GM19438 (cell line): Measurements from ENCODE around the gene SLC38A1.

Source experiments
- ATAC-seq: cut with Tn5 transposase; IDR thresholded peaks from one replicate; pipeline ENCODE4 v1.9.1; 2021; ENCODE audit warnings: low read depth; ENCODE audit not compliant: unreplicated experiment

Gene SLC38A1

DNA sequence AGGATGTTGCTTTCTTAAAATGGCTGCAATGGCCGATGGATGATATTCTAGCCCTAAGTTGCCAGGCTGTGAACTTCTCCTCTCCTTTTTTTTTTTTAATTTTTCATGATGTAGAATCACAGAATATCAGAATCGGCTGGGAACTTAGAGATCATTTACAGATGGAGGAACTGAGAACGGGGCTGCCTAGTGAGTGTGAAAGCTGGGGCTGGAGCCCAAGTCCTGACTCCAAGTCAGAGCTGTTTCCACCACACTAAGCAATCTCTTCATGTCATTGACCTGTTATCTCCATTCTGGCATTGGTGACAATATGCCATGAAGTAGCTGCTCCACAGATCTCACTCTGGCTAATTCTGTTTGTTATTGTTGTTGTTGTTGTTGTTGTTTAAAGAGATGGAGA, 121.7 kb downstream of the SLC38A1 start:
- no peak for ATAC-seq

DNA sequence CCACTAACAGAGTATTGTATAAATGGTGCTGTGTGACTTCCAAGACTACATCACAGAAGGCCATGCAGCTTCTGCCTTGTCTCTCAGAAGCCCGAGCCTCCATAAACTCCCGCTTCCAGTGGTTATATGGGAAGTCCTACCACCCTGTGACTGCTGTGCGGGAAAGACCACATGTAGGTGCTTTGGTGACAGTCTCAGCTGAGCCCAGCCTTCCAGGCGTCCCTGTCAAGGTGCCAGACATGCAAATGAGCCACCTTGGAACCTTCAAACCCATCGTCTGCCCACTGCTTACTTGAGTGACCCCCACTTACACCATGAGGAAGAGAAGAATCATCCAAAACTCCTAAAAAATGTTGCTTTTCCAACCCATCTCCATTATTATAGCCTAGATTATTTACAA, 123.0 kb downstream of the SLC38A1 start:
- no peak for ATAC-seq

DNA sequence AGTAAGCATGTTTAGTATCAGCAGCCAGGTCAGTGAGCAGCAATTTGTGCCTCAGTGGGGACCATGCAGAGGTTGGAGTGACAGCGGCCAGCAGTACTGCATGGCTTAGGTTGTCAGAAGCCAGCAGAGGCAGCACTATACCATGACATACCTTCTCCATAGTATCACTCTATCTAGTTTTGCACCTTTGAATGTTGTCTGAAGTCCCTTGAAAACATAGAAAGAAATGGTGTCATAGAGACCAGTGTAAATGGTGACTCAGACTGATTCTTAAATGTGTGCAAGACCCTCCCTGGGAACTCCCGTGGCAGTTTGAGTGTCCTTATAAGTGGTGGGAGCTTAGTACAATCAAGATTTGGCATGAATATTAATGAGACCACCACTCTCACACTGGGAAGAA, 124.4 kb downstream of the SLC38A1 start:
- ATAC-seq: no peak

DNA sequence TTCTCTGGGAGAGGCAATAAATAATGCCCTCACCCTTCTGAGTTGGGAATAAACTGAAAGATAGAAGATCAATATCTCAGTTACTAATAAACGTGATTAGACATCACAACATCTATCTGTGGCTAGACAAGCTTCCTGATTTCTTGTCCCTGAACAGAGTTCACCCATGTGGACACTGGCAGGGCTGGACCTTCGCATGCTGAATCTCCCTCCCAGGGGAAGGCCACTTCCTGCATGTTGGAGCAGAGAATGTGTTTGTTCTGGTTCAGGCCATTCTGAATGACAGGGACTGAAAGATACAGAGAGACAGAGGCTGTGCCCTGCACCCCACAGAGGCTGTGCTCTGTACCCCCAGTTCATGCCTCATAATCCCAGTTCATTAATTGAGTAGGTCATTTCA, 132.6 kb downstream of the SLC38A1 start:
- ATAC-seq: no peak

DNA sequence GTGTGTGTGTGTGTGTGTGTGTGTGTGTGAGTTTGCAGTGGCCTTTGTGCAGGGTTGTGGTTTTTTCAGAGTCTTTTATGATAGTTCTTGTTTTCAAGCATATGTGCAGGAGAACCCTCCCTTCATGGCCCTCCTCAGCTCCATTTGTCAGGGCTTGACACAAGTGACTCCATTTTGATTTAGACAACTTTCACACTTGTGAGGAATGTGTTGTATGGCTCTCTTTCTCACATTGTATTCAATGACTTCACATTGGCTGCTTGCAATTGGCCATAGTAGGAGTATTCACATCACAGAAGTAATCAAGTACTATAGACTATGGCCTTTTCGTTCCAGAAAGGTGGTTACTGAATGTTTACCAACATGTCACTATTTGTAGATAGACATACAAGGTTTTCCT, 133.1 kb downstream of the SLC38A1 start:
- no peak for ATAC-seq

DNA sequence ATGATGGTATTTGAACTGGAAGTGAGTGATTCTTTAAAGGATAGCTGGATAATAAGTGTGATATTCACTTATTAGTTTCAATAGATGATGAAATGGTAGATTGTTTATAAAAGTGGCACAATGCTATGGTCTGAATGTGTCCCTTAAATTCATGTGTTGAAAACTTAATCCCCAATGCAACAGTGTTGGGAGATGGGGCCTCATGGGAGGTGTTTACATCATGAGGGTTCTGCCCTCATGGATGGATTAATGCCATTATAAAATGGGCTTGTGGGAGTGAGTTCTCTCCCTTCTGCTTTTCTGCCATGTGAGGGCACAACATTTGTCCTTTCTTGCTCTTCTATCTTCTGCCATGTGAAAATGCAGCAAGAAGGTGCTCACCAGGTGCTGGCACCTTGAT, 134.0 kb downstream of the SLC38A1 start:
- no peak for ATAC-seq

DNA sequence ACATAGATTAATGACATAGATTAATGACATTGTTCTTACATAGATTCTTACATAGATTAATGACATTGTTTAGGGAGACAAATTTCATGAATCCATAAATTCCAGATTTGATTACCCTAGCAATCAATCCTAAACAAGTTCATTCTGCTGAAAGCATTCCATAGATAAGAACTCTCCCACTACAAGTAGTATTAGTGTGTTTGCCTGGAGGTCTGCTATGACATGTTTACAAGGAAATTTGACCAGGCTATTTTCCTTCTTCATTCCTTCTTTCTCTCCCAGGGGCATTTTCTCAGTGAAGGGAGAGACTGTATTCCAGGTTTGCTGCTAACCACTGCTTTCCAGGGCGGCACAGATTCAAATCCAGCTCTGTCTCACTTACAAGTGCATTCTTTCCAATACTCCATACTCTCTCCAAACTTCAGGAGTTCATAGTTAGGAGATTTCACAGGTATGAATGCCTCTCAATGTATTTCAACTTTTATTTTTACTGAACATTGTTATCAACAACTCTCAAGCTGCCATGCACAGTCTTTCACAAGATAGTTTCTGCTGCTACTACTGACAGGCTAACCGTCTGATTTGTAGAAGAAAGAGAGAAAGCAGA, 134.5 kb downstream of the SLC38A1 start:
- no peak for ATAC-seq

DNA sequence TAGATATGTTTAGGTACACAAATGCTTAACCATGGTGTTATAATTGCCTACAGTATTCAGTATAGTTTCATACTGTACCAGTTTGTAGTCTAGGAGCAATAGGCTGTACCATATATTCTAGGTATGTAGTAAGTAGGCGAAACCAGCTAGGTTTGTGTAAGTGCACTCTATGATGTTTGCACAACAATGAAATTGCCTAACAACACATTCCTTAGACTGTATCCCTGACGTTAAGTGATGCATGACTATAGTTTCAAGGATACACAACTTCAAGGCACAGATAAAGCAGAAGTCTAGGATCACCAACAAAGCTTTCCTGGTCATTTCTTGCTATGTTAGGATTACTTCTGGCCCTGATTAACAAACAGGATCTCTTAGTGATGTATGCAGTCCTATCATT, 135.1 kb downstream of the SLC38A1 start:
- no peak for ATAC-seq
